ENCODE results near the gene PCYT1B.
A peak's percentile ranks its signal among the peaks of the same experiment; 100 is the strongest.

Gene PCYT1B

DNA sequence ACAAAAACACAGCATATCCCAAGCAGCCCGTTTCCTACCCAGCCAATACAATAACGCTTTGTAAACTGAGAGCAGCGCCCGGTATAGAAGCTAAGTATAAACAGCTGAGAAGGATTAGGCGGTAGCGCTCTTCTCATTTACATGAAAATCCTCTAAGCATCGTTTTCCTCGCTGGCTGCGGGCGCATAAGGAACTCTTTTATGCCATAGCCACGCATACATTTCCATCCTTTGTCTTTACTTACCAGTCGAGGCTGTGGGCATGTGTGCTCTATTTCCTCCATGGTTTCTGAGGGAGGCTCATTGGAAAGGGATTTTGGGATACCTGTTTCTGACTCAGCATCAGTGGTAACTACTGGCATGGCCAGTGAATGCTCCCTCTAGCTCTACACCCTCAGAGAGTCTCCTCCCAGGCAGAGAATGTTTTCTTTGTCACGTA is 383 bp downstream of the PCYT1B start:
- no peak overlapping the region for H4K8ac ChIP-seq (ENCODE audit: low read depth, low read length)
- H2BK12ac ChIP-seq (ENCODE audit: low read length): no peak overlapping the region

DNA sequence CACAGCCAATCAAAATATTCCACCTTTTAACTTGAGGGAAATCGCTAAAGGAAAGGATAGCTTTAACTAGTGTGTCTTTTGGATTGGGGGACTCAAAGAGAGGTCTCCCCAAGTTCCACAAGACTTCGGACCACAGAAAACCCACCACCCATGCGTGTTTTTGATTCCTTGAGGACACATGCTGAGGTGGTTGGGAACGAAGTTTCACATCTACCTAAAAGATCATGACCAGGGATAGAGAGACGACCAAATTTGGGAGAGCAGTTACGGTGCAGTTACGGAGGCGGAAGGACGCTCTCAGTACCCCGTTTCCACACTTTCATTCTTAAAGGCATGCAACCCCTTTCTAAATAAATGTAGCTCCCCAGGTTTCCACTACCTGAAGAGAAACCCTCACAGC is 1.1 kb downstream of the PCYT1B start:
- Histone ChIP-seq H2BK120ac (ENCODE audit: low read depth, low read length) (no peak overlapping the region), H2BK12ac (ENCODE audit: low read length) (no peak overlapping the region), H3K27ac (replicated peaks; ENCODE audit: low read length) (no peak overlapping the region), H2BK15ac (ENCODE audit: low read length) (no peak overlapping the region), H3K4me2 (ENCODE audit: insufficient read depth, low read length, poor library complexity, severe bottlenecking) (peak overlapping the region; percentile 11), H2AFZ (ENCODE audit: low read length) (no peak overlapping the region), H4K91ac (ENCODE audit: low read depth, low read length, poor library complexity) (no peak overlapping the region), H3K9me3 (replicated peaks in 1 of 2; ENCODE audit: control insufficient read depth in 2 of 2, insufficient read depth in 1 of 2, low read depth in 1 of 2, low read length in 2 of 2) (no peaks in the 10 kb centered on the region), H3K23ac (ENCODE audit: low read depth, low read length, poor library complexity) (no peak overlapping the region), H3K79me1 (ENCODE audit: low read depth, low read length) (no peaks in the 10 kb centered on the region), H3K14ac (ENCODE audit: low read length) (no peak overlapping the region), H3K4me3 (ENCODE audit: low read length in 2 of 2) (no peak overlapping the region), H2BK5ac (ENCODE audit: low read length) (no peak overlapping the region), H3K4me1 (ENCODE audit: control insufficient read depth in 2 of 2, insufficient read depth in 1 of 2, low read depth in 1 of 2, low read length in 2 of 2) (peaks cover 0 to 6% of the 10 kb centered on the region in 2 donors), H3K27me3 (ENCODE audit: control insufficient read depth in 3 of 3, insufficient read depth in 3 of 3, low read depth in 1 of 3, low read length in 3 of 3) (no peaks in the 10 kb centered on the region), H4K8ac (ENCODE audit: low read depth, low read length) (no peak overlapping the region), H3K36me3 (replicated peaks in 1 of 2; ENCODE audit: control insufficient read depth in 2 of 2, insufficient read depth in 2 of 2, low read length in 2 of 2) (no peaks in the 10 kb centered on the region), H3K18ac (ENCODE audit: low read length) (no peak overlapping the region), H2AK5ac (ENCODE audit: low read depth, low read length) (no peak overlapping the region), H3K9ac (ENCODE audit: low read depth, low read length, poor library complexity) (no peak overlapping the region), H3K4ac (ENCODE audit: low read length) (no peak overlapping the region)
- no peak for DNase-seq (ENCODE audit: low spot score)
- no CpG with 5 or more reads among the region's 10 CpGs for WGBS, 2 donors (ENCODE audit: extremely low coverage in 2 of 2, insufficient read length in 2 of 2, insufficient replicate concordance in 1 of 2)

More for the DNA sequence above, 383 bp downstream of the PCYT1B start:
- Histone ChIP-seq H3K27ac (replicated peaks; ENCODE audit: low read length) (peak overlapping the region; percentile 81), H2BK5ac (ENCODE audit: low read length) (no peak overlapping the region), H3K18ac (ENCODE audit: low read length) (no peak overlapping the region), H3K9ac (ENCODE audit: low read depth, low read length, poor library complexity) (no peak overlapping the region), H3K27me3 (ENCODE audit: control insufficient read depth in 3 of 3, insufficient read depth in 3 of 3, low read depth in 1 of 3, low read length in 3 of 3) (no peaks in the 10 kb centered on the region), H3K4me1 (ENCODE audit: control insufficient read depth in 2 of 2, insufficient read depth in 1 of 2, low read depth in 1 of 2, low read length in 2 of 2) (peaks cover 0 to 6% of the 10 kb centered on the region in 2 donors), H3K36me3 (replicated peaks in 1 of 2; ENCODE audit: control insufficient read depth in 2 of 2, insufficient read depth in 2 of 2, low read length in 2 of 2) (no peaks in the 10 kb centered on the region), H2AK5ac (ENCODE audit: low read depth, low read length) (no peak overlapping the region), H3K4ac (ENCODE audit: low read length) (no peak overlapping the region), H3K23ac (ENCODE audit: low read depth, low read length, poor library complexity) (no peak overlapping the region), H3K4me3 (ENCODE audit: low read length in 2 of 2) (peak overlapping the region; percentile 1 to 73), H3K14ac (ENCODE audit: low read length) (no peak overlapping the region), H3K4me2 (ENCODE audit: insufficient read depth, low read length, poor library complexity, severe bottlenecking) (peak overlapping the region; percentile 37), H3K79me1 (ENCODE audit: low read depth, low read length) (no peaks in the 10 kb centered on the region), H2BK120ac (ENCODE audit: low read depth, low read length) (no peak overlapping the region), H2AFZ (ENCODE audit: low read length) (peak overlapping the region; percentile 9), H3K9me3 (replicated peaks in 1 of 2; ENCODE audit: control insufficient read depth in 2 of 2, insufficient read depth in 1 of 2, low read depth in 1 of 2, low read length in 2 of 2) (no peaks in the 10 kb centered on the region), H4K91ac (ENCODE audit: low read depth, low read length, poor library complexity) (no peak overlapping the region), H2BK15ac (ENCODE audit: low read length) (no peak overlapping the region)
- WGBS, 2 donors (ENCODE audit: extremely low coverage in 2 of 2, insufficient read length in 2 of 2, insufficient replicate concordance in 1 of 2): no CpG with 5 or more reads among the region's 13 CpGs
- peak; percentile 37 for DNase-seq (ENCODE audit: low spot score)

DNA sequence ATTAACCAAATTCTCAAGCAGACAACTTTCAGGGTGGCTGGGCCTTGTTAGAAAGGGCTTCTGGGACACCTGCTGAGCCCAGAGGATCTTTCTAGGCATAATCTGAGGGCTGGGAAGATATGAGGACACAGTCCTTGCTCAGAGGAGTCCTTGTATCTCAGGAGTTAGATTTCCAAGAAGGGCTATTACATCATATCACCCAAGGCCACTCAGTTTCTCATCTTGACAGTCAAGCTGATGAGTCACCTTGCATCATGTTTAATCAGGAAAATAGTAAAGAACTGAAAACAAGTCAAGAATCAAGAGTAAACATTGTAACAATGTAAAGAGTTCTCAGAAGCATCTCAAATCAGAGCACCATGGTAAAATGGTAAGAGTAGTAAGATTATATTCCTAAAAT is 4.0 kb downstream of the PCYT1B start:
- H3K14ac ChIP-seq (ENCODE audit: low read length): no peak overlapping the region
- no peak overlapping the region for H3K23ac ChIP-seq (ENCODE audit: low read depth, low read length, poor library complexity)
- H2AK5ac ChIP-seq (ENCODE audit: low read depth, low read length): no peak overlapping the region
- H3K4me2 ChIP-seq (ENCODE audit: insufficient read depth, low read length, poor library complexity, severe bottlenecking): no peak overlapping the region
- H3K27ac ChIP-seq (replicated peaks; ENCODE audit: low read length): no peak overlapping the region
- no peak overlapping the region for H4K91ac ChIP-seq (ENCODE audit: low read depth, low read length, poor library complexity)
- no peak overlapping the region for H3K9ac ChIP-seq (ENCODE audit: low read depth, low read length, poor library complexity)
- H4K8ac ChIP-seq (ENCODE audit: low read depth, low read length): no peak overlapping the region
- H3K79me1 ChIP-seq (ENCODE audit: low read depth, low read length): no peaks in the 10 kb centered on the region
- no peak overlapping the region for H3K18ac ChIP-seq (ENCODE audit: low read length)
- no peak overlapping the region for H2AFZ ChIP-seq (ENCODE audit: low read length)
- peaks cover 0 to 6% of the 10 kb centered on the region in 2 donors for H3K4me1 ChIP-seq (ENCODE audit: control insufficient read depth in 2 of 2, insufficient read depth in 1 of 2, low read depth in 1 of 2, low read length in 2 of 2)
- H3K9me3 ChIP-seq (replicated peaks in 1 of 2; ENCODE audit: control insufficient read depth in 2 of 2, insufficient read depth in 1 of 2, low read depth in 1 of 2, low read length in 2 of 2): no peaks in the 10 kb centered on the region
- no peak overlapping the region for H2BK120ac ChIP-seq (ENCODE audit: low read depth, low read length)
- no peak overlapping the region for H2BK12ac ChIP-seq (ENCODE audit: low read length)
- no peak overlapping the region for H3K4me3 ChIP-seq (ENCODE audit: low read length in 2 of 2)
- no peak overlapping the region for H2BK5ac ChIP-seq (ENCODE audit: low read length)
- H3K36me3 ChIP-seq (replicated peaks in 1 of 2; ENCODE audit: control insufficient read depth in 2 of 2, insufficient read depth in 2 of 2, low read length in 2 of 2): no peaks in the 10 kb centered on the region
- no peak overlapping the region for H3K4ac ChIP-seq (ENCODE audit: low read length)
- no peak for DNase-seq (ENCODE audit: low spot score)
- no peak overlapping the region for H2BK15ac ChIP-seq (ENCODE audit: low read length)
- no peaks in the 10 kb centered on the region for H3K27me3 ChIP-seq (ENCODE audit: control insufficient read depth in 3 of 3, insufficient read depth in 3 of 3, low read depth in 1 of 3, low read length in 3 of 3)

DNA sequence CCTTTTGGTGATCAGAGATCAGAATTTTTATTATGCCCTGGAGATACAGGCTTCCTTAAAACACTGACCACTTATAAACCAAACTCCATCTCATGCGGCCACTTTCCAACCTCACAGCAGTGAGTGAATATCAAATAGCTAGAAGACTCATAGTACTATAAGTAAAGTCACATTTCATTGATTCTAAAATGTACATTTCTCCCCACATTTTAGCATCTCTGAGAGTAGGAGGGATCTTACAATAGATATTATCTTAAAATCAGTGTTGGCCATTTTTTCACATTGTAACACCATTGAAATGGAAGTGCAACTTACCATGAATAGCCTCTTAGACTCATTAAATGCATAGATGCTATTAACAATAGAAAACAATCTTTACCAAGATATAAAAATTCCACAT is 17.4 kb downstream of the PCYT1B start:
- H2BK5ac ChIP-seq (ENCODE audit: low read length): no peak overlapping the region
- H2AK5ac ChIP-seq (ENCODE audit: low read depth, low read length): no peak overlapping the region
- WGBS, 2 donors (ENCODE audit: extremely low coverage in 2 of 2, insufficient read length in 2 of 2, insufficient replicate concordance in 1 of 2): no CpG with 5 or more reads among the region's 1 CpG
- H3K4me1 ChIP-seq (ENCODE audit: control insufficient read depth in 2 of 2, insufficient read depth in 1 of 2, low read depth in 1 of 2, low read length in 2 of 2): no peaks in the 10 kb centered on the region
- no peak overlapping the region for H2BK12ac ChIP-seq (ENCODE audit: low read length)
- H3K18ac ChIP-seq (ENCODE audit: low read length): no peak overlapping the region
- H3K27ac ChIP-seq (replicated peaks; ENCODE audit: low read length): no peak overlapping the region
- H4K8ac ChIP-seq (ENCODE audit: low read depth, low read length): no peak overlapping the region
- no peak overlapping the region for H3K4ac ChIP-seq (ENCODE audit: low read length)
- H3K9ac ChIP-seq (ENCODE audit: low read depth, low read length, poor library complexity): no peak overlapping the region
- no peaks in the 10 kb centered on the region for H3K27me3 ChIP-seq (ENCODE audit: control insufficient read depth in 3 of 3, insufficient read depth in 3 of 3, low read depth in 1 of 3, low read length in 3 of 3)
- no peak overlapping the region for H2AFZ ChIP-seq (ENCODE audit: low read length)
- H2BK120ac ChIP-seq (ENCODE audit: low read depth, low read length): no peak overlapping the region
- no peaks in the 10 kb centered on the region for H3K9me3 ChIP-seq (replicated peaks in 1 of 2; ENCODE audit: control insufficient read depth in 2 of 2, insufficient read depth in 1 of 2, low read depth in 1 of 2, low read length in 2 of 2)
- H3K36me3 ChIP-seq (replicated peaks in 1 of 2; ENCODE audit: control insufficient read depth in 2 of 2, insufficient read depth in 2 of 2, low read length in 2 of 2): no peaks in the 10 kb centered on the region
- H3K14ac ChIP-seq (ENCODE audit: low read length): no peak overlapping the region
- no peaks in the 10 kb centered on the region for H3K79me1 ChIP-seq (ENCODE audit: low read depth, low read length)
- H2BK15ac ChIP-seq (ENCODE audit: low read length): no peak overlapping the region
- H3K4me2 ChIP-seq (ENCODE audit: insufficient read depth, low read length, poor library complexity, severe bottlenecking): no peak overlapping the region
- DNase-seq (ENCODE audit: low spot score): no peak
- H3K4me3 ChIP-seq (ENCODE audit: low read length in 2 of 2): no peak overlapping the region
- no peak overlapping the region for H4K91ac ChIP-seq (ENCODE audit: low read depth, low read length, poor library complexity)
- H3K23ac ChIP-seq (ENCODE audit: low read depth, low read length, poor library complexity): no peak overlapping the region
